Myocyte (in vitro differentiated cells): ENCODE measurements around the gene ARPC4. TPM values are rescaled to one million over a fixed set of nuclear protein-coding genes. Genes with fewer than 3 reads are reported as not detected.

Experiments
- DNase-seq: peaks from one replicate; pipeline ENCODE4 v3.0.0-alpha.2; 2012; ENCODE audit warnings: low read depth
- polyA plus RNA-seq: library from polyadenylated mRNA; unstranded; fragments of >200 nt; gene quantifications from one replicate; pipeline ENCODE4 v1.2.1, GENCODE V29; 2012; ENCODE audit warnings: missing spikeins
- total RNA-seq: library from RNA; depleted of rRNA; stranded (reverse); fragments of >200 nt; gene quantifications from 2 replicates; pipeline ENCODE4 v1.2.3, GENCODE V29; 2014

Gene ARPC4
- total RNA-seq = 172 and 208 TPM in 2 replicates
- polyA plus RNA-seq = 181 TPM

DNA sequence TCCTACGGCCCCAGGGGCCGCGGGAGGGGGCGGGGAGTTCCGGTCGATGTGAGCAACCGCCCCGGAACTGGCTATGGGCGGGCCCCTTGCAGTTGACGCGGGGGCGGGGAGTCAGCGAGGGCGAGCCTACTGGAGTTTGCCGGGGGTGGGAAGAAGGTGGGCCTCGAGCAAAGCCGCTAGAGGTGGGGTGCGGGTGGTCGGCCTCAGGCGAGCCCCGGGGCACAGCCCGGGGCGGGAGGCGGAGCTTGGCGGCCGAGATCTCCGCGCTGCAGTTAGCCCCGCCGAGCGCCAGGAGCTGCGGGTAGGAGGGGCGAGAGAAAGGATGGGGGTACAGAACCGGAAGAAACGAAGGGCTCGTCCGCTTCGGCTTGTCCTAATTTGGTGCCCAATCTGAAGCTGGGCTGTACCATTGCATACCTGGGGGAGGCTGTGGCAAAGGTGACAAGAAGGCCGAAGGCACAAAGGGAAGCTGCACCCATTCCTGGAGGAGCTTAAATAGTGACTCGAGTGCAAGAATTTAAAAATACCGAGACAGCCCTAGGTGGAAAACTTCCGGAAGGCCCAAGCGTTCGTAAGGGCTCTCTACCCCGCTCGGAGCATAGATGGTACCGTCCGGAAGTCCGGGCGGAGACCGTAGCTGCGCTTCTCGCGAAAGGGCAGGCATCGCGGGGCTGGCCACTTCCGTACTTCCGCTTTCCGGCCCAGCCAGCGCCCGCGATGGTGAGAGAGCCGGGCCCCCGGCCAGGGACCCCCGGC is at the start of gene ARPC4, which contains the start of gene TADA3:
TSS of gene ARPC4 (plus strand) at position 678 of the 756 bp plus-strand sequence. CDS start at position 718, 40 bp downstream.
TSS of gene TADA3 (minus strand) at position 69 of the 756 bp plus-strand sequence. CDS start 1,007 bp downstream, outside the sequence.
- peak; percentile 97 for DNase-seq

DNA sequence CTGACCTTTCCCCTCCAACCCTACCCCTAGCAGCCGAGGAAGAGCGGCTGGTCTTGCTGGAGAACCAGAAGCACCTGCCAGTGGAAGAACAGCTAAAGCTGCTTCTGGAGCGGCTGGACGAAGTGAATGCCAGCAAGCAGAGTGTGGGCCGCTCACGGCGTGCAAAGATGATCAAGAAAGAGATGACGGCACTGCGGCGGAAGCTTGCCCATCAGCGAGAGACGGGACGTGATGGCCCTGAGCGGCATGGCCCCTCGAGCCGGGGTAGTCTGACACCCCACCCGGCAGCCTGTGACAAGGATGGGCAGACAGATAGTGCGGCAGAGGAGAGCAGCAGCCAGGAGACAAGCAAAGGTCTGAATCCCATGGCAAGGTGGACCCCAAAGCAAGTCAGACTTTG is 49.3 kb upstream of the ARPC4 start:
- DNase-seq = no peak

DNA sequence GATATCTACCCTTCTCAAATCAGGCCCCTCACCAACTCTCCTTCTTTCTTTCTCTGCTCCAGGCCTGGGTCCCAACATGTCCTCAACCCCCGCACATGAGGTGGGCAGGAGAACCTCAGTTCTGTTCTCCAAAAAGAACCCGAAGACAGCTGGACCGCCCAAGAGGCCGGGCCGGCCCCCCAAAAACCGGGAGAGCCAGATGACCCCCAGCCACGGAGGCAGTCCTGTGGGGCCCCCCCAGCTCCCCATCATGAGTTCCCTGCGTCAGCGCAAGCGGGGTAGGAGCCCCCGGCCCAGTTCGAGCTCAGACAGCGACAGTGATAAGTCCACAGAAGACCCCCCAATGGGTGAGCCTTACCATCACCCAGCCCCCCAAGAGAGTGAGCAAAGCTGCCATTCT is 48.7 kb upstream of the ARPC4 start:
- DNase-seq = no peak

DNA sequence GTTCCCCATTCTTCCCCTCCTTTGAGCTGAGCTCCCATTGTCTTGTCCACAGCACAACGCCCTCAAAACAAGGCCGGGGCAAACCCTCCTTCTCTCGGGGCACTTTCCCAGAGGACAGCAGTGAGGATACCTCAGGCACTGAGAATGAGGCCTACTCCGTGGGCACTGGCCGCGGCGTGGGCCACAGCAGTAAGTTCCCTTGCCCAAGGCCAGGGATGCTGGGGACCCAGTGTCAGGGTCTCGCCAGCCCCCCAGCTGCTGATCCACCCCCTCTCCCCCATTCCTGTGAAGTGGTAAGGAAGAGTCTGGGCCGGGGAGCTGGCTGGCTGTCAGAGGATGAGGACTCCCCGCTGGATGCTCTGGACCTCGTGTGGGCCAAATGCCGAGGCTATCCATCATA is 47.4 kb upstream of the ARPC4 start:
- DNase-seq = no peak

DNA sequence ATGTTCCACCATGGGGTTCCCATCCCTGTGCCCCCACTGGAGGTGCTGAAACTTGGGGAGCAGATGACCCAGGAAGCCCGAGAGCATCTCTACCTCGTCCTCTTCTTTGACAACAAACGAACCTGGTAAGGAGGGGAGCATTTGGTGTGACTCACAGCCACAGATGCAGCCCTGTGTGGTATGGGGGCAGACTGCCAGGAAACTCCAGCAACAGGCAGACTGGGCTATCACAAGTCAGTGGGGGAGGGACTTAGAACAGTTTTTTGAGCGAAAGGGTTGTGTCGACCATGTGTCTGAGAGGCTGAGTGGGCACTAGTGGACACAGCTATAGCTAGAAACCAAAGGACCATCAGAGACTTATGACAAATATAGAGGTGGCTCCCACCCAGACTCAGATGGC is 46.6 kb upstream of the ARPC4 start:
- peak; percentile 45 for DNase-seq

DNA sequence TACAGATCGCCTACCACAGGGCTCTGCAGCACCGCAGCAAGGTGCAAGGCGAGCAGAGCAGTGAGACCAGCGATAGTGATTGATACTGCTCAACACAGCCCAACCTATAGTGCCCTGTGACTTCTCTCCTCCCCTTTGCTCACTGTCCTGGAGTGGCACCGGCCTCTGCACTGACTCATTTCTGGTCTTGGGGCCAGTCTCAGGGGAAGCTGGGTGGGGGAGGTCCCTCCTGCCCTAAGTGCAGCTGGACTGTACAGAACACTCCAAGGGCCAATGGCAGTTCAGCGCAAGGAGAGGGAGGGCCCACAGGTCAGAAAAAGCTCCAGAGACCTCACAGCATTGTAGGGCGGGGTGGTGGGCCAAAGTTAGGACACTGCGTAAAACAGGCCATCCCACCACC is 45.6 kb upstream of the ARPC4 start:
- DNase-seq = peak; percentile 64

DNA sequence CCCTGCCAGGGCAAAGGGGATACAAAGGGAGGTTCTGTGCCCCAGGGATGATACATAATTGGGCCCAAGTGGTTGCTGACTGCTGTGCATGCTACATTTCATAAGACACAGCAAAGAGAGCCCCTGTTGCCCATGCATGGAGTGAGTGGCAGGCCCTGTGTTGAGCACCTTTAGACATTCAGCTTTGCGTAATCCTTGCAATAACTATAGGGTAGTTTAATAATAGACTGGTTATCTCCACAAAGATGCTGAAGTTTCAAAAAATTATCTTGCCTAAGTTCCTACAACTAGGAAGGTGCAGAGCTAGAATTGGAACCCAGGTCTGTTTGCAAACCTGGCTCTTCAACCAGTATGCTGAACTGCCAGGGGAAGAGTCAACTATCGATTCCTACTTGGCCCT is 44.9 kb upstream of the ARPC4 start:
- DNase-seq = no peak

DNA sequence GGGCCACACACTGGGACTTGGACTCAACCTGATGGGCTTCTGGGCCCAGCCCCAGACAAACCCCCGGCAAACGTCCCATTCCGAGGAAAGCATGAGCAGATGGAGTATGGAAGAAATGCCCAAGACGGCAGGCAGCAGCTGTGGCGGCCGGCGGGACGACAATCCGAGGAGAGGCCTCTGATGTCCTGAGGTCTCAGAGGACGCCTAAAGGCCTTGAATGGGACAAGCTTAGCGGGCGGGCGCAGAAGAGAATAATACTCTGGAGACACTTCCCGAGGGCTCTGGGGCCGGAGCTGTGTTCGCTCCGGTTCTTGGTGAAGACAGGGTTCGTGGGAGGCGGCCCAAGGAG is 43.6 kb upstream of the ARPC4 start:
- DNase-seq = no peak

DNA sequence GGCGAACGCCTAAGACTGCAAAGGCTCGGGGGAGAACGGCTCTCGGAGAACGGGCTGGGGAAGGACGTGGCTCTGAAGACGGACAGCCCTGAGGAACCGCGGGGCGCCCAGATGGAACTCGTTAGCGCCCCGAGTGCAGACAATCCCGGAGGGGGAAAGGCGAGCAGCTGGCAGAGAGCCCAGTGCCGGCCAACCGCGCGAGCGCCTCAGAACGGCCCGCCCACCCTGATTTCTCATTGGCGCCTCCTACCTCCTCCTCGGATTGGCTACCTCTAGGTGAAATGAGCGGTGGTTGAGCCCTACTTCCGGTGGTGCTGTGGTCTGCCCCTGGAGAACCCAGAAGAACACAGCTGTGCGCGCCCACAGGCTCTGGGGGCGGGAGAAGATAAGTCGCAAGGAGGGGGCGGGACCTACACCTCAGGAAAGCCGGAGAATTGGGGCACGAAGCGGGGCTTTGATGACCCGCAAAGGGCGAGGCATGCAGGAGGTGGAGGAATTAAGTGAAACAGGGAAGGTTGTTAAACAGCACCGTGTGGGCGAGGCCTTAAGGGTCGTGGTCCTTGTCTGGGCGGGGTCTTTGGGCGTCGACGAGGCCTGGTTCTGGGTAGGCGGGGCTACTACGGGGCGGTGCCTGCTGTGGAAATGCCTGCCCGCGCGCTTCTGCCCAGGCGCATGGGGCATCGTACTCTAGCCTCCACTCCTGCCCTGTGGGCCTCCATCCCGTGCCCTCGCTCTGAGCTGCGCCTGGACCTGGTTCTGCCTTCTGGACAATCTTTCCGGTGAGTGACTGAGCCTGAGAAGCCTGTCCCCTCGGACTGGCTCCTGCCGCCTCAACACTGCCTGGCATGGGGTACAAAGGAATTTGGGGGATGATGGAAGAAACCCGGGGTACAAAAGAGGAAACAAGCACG is 43.0 kb upstream of the ARPC4 start, which contains the start of gene OGG1:
TSS of gene OGG1 (plus strand) at position 308 of the 911 bp plus-strand sequence. CDS start at position 643, 335 bp downstream.
- DNase-seq = peak; percentile 99

DNA sequence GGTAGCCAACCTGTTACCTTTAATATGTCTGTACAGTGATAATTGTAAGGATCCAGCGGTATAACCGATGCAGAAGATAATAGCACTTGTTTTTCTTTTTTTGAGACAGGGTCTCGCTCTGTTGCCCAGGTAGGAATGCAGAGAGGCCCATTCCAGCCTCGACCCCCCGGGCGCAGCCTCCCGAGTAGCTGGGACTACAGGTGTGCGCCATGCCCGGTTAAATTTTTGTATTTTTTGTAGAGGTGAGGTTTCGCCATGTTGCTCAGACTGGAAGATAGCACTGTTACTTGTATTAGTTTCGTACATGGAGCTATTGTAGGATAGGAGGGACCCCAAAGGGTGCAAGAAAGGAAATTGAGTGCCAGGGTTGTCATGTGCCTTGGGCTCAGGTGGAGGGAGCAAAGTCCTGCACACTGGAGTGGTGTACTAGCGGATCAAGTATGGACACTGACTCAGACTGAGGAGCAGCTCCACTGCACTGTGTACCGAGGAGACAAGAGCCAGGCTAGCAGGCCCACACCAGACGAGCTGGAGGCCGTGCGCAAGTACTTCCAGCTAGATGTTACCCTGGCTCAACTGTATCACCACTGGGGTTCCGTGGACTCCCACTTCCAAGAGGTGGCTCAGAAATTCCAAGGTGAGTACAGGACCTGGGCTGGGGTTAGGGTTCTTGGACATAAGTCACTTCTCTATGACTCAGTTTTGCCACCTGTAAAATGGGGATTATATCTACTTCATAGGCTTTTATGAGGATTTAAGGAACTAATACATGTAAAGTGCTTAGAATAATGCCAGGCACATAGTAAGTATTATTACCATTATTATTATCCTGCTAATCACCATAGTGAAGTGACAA is 42.1 kb upstream of the ARPC4 start:
- DNase-seq = peak; percentile 16

DNA sequence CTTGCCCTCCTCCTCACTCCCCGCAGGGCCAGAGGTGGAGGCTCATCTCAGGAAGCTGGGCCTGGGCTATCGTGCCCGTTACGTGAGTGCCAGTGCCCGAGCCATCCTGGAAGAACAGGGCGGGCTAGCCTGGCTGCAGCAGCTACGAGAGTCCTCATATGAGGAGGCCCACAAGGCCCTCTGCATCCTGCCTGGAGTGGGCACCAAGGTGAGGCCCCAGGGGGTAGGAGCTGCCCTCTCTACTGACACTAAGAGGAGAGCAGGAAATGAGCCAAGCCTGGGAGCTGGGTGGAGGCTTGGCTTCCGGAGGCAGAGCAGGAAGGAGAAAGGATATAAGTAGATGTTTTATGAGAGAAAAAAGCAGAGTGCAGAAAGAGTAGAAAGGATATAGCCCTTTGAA is 38.2 kb upstream of the ARPC4 start:
- no peak for DNase-seq

DNA sequence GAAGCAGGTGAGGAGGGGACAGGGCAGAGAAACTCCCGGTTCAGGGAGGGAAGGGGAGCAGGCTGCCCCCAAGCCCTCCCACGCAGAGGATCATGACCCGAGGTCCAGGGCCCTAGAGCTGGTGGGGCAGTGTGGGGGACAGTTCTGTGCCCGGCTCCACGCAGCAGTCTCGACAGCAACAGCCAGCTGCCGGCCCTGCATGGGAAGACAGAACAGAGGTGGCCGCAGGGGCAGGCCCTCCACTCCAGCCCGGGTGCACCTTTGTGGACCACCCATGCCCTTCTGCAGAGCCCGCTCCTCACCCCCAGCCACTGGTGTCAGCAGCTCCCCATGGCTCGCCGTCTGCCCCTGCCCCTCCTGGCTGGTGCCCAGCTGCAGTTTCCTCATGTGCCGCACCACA is 35.5 kb upstream of the ARPC4 start:
- DNase-seq = no peak

DNA sequence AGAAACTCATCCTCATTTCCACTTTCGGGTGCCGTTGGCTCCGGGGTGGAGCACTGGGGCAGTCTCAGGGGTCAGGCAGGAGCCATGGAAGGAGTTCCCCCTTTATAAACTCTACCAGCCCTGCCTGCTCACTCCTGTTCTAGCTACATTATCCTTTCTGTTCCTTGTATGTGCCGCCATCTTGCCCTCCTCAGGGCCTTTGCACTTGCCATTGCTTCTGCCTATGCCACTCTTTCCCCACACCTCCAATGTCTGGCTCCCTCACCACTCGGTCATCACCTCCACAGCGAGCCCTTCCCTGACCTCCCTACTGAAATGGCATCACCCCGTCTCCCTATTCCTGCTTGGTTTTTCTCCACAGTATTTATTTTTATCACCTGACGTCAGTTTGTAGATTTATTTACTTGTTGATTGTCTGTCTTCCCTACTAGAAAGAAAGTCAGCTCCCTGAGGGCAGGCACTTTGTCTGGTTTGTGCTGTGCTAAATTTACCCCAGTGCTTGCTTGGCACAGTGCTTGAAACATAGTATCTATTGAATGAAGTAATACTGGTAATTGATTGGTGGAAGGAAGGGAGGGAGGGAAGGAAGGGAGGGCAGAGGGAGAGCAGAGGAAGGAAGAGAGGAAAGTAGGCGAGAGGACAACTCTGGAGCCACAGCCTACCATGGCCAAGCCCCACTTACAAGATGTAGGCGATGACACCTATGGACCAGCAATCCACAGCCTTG is 31.9 kb upstream of the ARPC4 start:
- no peak for DNase-seq

DNA sequence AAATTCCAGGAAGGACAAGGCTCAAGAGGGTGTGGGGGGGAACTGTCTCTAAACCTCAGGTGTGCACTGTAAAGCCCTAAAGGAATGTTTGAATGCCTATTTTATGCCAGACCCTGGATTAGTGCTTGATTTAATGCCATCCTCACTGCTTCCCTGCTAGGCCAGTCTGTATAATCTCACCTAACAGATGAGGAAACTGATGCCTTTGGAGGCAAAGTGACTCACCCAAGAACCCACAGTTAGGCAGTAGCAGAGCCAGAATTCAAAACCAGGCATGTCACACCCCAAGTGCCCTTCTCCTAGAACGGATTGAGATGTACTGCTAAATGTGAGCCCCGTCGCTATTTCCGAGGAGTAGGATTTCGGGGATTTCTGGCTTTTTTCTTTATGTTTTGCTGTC is 31.0 kb upstream of the ARPC4 start:
- DNase-seq = no peak

DNA sequence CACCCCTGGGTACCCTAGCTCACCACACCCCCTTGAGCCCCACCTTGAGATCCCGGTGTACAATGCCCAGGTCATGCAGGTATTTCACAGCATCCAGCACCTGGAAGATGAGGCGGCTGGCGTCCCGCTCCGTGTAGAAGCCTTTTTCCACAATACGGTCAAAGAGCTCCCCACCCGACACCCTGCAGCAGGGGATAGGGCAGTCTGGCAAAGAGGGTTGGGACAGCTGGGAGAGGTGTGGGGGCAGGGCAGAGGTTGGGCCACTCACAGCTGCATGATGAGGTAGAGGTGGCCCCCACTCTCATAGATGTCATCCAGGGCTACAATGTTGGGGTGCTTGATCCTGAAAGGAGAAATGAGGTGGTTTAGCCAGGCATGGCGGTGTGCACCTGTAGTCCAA is 30.0 kb upstream of the ARPC4 start:
- no peak for DNase-seq

DNA sequence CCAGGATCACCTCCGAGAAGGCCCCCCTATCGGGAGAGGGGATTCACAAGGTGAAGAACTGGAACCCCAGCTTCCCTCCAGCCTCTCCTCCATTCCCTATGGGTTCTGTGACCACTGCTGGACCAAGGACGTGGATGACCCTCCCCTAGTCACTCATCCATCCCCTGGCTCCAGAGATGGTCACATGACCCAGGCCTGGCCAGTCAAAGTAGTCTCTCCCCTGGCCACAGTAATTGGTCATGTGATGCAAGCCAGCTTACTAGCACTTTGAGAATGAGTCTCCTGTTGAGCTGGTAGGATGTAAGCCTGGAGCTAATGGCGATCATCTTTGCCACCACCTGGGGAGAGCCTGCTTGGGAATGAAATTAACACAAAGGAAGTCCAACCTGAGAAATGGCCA is 27.0 kb upstream of the ARPC4 start:
- DNase-seq = no peak

DNA sequence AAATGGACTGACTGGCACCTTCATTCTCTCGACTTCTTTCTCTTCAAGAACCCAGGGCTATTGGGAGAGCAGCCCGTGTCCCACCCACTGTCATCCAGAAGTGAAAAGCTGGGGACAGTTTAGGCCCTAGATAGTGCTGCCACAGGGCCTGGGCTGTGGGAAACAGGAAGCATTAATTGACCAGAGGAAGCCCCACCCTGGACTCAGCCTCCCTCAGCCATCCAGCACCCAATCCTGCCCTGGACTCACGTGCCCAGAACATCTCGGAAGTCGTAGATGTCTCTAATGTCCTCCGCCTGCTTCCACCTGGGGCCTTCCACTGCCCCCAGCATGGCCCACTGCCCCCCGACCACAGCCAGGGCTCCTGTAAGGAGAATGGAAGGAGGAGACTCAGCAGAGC is 25.5 kb upstream of the ARPC4 start:
- no peak for DNase-seq

DNA sequence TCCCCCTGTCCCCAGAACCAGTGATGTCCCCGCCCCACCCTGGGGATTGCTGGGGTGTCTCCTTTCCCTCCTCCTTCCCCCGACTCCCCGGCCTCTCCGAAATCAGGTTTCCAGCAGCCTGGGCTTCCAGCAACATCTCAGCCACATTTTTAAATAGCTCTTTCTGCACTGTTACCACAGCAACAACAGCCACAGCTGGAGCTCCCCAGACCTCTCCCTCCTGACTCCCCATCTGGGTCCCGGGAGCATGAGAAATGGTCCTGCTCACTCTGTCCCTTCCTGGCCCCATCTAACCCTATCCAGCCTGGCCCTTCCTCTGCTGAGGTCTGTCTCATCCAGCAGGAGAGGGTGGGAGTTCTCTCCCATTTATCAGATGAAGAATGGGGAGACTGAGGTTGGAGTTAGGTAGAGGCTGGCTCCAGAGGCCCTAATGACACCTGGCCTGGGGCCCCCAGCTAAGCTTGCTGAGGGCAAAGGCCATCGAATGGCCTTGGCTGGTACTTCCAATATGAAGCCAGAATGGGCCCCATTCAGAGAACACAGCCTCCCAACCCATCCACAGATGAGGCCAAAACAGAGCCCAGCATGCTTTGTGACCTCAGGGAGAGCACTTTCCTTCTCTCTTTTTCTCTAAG is 24.6 kb upstream of the ARPC4 start:
- DNase-seq = no peak

DNA sequence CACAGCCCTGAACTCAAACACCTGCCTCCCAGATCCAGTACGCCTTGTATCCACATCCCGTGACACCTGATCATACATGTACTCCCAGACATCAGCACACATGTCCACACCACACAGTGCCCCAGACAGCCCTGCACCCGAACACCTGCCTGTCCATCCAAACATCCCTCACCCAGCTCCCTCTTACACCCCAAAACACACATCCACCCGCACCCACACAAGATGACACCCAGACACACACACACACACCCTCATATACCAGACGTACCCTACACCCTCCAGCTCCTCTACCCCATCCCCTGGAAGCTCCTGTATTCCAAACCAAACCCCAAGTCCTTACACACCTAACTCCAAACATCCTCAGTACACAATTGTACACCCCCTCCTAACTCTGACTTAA is 23.9 kb upstream of the ARPC4 start:
- DNase-seq = no peak
